Pulmonary artery endothelial cell (primary cell): Measurements from ENCODE around the gene ZMIZ1. TPM values are rescaled to one million over a fixed set of nuclear protein-coding genes. Genes with fewer than 3 reads are reported as not detected.

ENCODE experiments used
- DNase-seq: peaks from one replicate; pipeline ENCODE4 v3.0.0-alpha.2; 2011; ENCODE audit warnings: low read depth, low spot score
- total RNA-seq: library from RNA; depleted of rRNA; stranded (reverse); fragments of >200 nt; gene quantifications from 2 replicates; pipeline ENCODE4 v1.2.3, GENCODE V29; 2014

ZMIZ1 gene
- total RNA-seq, 1 donor from 2014 or later, result 9.3 TPM

DNA sequence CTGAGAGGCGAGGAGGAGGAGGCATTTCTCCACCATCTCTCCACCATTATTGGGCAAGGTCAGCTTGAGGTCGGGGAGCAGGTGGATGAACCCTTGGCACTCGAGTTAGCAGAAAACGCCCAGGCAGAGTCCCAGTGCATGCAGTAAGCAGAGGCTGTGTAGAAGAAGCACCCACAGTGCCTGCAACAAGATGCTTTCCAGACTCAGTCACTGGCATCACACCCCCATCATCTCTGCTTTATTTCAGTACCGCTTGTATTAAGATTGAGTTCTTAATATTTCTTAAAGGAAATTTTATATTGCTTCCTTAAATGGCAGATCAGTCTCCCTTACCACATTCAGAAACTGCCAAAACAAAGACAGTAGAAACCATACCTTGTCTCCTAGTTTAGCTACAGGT lies 156.2 kb downstream of the ZMIZ1 start:
- no peak for DNase-seq

DNA sequence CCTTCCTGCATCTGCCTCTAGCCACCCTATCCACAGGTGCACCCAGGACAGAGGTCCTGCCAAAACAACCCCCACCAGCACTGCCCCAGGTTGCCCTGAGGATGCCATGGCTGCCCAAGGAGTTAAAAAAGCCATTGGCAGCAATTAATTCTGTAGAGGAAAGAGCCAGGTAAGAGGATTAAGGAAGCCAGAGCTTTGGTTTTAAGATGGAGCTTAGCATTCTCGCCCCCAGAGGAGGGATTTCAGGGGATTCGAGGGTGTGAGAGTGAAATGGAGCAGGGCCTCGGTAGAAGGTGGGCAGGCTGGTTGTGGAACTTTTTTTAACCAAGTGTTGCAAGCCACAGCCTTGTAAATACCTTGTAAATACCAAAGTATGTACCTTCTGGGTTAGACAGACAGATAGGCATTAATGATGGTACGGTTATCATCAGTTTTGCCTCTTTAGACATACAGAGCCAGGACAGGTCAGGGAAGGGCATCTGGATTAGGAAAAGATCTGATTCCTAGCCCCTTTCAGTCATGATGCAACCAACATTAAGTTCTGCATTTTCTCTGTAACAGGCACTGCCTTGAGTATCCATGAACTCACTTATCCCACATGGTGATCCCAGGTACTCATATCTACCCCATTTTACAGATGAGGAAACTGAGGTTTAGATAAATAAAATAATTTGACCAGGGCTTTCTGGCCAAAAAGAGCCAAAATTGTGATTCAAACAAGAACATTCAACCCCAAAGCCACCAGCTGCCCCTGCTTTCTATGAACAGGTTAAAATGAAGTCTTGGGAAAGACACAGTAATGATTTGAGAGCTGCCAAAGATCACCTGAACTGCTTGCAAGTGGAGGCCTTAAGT lies 157.9 kb downstream of the ZMIZ1 start:
- no peak for DNase-seq

DNA sequence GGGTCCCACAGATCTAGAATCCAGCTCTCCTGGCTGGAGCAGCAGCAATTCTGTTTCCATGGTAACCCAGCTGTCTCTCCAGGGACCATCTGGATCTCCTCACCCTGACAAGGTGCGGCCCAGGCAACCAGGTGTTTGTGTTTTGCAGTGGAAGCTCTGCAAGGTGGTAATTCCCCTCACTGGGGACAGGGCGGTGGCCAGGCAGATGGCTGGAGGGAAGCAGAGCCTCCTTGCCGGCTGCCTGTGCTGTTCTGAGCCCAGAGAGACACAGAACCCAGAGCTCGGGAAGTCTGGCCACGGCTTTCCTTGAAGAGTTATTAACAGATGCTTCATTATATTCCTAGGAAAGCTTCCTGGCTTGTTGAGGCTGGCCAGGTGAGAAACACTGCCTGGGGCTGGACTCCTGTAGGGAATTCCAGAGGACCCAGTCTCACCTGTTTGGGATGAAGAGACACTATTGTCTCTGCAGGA lies 160.3 kb downstream of the ZMIZ1 start:
- DNase-seq, result no peak

GRCh38 chr10:79229830-79230327 lies 161.1 kb downstream of the ZMIZ1 start:
- no peak for DNase-seq

DNA sequence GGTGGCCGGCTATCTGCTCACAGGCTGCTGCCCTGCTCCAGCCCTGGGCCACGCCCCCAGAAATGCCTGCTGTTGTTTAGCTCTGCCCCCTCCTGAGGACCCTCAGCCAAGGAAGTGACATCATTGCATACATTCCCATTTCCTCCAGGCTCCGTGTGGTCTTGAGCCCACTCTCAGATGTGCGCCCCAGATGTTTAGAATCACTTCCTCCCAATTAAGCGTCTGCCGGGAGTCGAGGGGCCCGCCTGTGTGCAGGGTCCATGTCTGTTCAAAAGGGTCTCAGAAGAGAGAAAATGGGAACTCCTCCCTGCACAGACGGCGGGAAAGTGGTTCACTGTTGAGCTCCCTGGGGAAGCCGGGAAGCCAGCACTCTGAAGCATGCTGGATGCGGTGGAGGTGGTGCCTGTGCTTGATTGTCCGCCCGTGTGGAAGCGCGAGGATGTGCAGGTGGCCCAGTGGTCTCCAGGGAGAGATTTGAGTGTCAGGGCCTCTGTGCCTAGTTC lies 161.6 kb downstream of the ZMIZ1 start:
- DNase-seq, result no peak

GRCh38 chr10:79230850-79231249 lies 162.1 kb downstream of the ZMIZ1 start:
- no peak for DNase-seq

GRCh38 chr10:79231908-79232307 lies 163.1 kb downstream of the ZMIZ1 start:
- no peak for DNase-seq

DNA sequence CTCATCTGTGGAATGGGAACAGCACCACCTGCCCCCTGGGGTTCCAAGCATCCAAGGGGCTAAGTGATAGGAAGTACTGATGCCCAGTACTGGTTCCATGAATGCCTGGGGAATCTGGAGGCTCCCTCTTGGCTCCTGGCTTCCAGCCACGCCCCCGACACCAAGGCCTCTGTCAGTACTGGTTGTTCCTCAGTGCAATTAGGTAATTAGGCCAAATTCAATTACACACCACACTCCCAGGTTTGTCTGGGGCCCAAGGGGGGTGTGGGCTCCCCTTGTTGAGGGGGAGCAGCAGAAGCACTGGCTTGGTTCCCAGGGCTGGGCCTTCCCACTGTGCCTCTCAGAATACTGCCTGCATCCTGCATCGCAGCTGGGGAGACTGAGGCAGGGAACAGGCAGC lies 164.1 kb downstream of the ZMIZ1 start:
- no peak for DNase-seq

- no peak for DNase-seq
Measured at GRCh38 chr10:79234391-79235315, 165.9 kb downstream of the ZMIZ1 start.

DNA sequence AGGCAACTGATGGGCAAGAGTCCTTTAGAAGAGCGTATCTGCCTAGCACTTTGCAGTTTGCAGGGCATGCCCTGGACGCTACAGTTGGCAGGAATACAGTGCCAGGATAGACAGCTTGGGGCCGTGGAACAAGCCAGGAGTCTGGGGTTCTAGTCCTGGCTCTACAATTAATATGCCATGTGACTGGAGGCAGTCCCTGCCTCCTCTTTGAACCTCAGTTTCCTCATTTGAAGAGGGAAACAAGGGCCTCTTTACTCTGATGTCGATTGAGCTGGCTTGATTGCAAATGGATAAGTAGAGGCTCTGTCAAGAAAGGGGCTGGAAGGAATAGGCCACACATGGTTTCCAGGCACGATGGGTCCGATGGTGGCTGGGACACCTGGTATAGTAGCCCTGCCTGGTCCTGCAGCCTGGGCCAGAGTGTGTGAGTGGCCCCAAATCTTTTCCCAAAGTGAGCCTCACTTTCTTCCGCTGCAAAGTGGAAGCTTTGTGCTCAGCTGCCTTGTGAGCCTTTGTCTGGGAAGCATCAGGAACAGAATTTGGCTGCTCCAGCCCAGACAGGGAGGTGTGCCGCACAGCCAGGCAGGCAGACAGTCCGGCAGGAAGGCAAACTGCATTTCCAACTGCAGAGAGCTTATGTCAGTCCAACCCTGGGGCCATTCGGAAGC lies 167.1 kb downstream of the ZMIZ1 start:
- DNase-seq, result no peak

- no peak for DNase-seq
Measured at GRCh38 chr10:79236433-79236765, 167.6 kb downstream of the ZMIZ1 start.

DNA sequence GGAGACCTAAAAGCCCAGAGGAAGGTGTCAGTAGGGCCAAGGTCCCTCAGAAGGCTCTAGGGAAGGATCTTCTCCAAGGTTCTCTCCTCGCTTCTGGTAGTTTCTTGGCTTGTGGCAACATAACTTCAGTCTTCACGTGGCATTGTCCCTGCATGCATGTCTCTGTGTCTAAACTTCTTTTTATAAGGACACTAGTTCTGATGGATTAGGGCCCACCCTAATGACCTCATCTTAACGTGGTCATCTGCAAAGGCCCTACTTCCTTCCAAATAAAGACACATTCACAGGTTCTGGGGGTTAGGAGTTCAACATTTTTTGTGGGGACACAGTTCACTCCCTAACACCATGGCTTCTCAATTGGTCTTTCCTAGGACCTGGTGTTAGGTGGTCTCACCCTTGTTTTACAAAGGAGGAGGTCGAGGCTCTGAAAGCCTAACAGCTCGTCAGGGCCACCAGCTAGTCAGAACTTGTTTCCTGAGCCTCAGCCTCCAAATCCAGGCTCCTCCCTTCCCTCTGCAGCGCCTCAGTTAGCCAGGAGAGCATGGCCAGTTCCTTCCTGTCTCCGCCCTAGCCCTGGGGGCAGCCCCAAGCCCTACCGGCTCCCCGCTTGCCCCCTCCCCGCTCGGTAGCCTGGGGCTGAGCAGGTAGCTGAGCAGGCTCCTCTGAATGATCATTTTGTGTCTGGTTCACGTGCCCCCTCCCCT lies 168.8 kb downstream of the ZMIZ1 start:
- no peak for DNase-seq

DNA sequence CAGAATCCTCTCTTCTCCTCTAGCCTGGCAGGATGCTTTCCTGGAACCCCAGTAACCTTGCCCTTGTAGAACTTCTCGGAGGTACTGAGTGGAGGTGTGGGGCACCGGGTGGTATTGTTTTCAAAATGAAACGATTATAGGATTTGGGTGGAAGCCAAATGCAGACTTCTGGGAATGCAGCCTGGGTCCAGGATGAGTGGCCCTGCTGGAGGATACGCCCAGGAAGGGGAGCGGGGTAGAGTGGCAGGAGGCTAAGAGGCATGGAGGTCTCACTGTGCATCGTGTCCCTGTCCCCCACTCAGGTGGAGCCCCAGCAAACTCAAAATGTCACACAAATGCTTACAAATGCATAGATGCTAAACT lies 169.4 kb downstream of the ZMIZ1 start:
- no peak for DNase-seq

DNA sequence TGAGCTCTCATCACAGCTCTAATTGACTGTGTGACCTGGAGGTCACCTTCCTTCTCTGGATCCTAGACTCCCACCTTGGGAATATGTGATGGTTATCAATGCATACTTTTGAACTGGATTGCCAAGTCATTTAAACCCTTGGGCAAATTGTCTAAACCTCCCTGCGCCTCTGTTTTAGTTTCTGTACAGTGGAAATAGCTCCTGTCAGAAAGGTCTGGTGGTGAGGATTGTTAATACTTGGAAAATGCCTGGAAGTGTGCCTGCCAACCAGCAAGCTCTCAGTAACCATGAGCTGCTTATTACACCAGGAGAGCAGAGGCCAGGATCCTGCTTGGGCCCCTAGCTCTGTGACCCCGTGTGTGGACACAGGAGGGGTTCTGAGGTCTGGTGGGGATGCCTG lies 169.8 kb downstream of the ZMIZ1 start:
- DNase-seq, result no peak

DNA sequence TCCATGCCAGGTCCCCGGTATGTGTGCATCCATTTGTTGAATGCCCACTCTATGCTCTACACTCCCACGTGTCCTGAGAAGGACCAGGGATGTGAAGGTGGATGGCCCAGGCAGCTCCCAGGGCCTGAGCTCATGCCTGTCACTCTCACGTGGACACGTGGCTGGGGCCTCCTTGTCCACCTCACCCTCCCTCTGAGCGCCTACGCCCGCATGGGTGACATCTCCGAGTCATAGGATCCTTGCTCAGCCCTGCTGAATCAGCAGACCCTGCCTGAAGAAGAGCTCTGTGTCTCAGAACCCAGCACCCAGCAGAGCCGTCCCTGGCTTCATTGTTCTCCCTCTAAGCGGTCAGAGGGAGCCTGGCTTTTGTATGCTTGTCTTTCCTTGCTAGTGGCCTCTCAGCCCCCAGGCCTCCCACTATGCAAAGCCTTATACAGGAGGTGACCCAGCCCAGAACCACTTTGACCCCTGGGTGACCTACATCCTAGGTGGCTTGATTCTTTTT lies 170.6 kb downstream of the ZMIZ1 start:
- DNase-seq, result no peak

DNA sequence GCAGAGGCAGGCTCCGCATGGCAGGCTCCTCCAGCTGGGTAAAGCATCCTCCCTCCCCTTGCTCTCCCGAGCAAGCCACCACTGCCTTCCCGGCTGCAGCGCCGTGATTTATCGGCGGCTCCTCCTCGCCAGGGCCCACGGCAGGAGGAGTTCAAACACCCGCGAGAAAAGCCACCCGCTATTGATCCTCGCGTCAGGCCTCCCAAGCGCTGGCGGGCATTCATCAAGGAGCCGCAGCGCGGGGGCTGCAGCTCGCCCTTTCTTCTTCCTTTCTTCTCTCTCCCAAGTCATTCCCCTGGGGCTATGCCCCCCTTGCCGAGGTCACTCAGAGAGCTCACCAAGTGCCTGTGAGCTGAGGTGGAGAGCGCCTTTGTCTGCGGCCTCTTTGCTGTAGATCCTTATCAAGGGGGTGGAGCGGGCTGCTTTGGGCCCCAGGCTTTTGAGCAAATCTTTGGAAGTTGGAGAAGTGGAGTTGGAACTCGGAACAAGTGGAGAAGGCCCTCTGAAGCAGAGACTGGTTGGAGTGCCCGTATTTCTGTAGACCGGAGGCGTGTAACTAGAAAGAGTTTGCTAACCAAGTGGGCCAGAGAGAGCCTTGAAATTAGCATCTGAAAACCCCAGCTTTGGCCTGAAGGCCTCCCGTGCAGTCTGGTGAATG lies 171.3 kb downstream of the ZMIZ1 start:
- DNase-seq, result no peak

GRCh38 chr10:79241629-79241989 lies 172.8 kb downstream of the ZMIZ1 start:
- DNase-seq, result no peak

DNA sequence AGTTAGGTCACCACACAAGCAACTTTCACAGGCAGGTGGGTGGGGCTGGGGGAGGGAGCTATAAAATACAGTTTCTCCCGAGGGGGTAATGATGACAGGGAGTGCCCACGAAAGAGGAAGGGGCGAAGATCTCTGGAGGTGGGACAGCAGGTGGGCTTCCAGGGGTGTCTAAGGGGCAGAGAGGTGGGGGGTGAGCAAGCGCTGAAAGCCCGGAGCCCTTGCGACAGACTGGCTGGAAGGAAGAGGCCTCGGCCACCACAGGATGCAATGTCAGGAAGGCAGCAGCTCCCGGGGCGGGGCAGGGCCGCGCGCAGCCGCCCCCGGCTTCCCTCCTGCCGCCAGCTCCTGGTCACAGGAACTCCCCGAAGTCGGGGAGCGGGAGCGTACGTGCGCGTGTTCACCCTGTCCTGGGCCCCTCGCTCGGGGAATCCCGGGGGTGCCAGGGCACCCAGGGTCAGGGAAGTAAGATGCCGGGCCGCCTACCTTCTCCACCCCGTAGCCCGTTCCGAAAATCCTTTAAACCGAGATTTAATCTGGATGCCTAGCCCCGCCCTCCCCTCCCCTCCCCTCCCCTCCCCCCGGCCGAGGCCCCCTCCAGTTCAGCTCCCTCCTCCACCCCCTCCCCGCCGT lies 173.3 kb downstream of the ZMIZ1 start:
- no peak for DNase-seq

DNA sequence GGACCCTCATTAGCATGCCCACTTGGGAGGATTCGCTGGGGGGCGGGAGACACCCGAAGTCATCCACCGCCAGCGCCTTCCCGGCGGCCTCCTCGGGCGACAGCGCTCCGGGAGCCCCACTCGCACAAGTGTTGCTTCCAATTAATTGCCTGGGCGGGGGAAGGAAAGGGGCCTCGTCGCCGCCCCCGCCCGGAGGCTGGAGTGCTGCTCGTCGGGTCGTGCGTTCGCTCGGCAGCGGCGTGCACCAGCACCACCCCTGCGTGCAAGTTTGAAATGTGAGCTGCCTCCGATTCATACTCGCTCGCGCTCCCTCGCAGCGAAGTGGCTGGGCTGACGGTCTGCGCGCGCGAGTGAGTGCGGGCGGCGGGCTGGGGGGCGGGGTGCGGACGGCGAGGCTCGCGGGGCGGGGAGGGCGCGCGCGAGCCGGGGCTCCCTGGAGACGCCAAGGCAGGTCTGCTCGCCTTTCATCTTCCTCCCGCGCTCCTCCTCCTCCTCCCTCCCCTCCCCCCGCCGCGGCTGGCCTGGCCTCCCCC lies 173.9 kb downstream of the ZMIZ1 start:
- peak; percentile 29 for DNase-seq
